Hippocampal formation (tissue), 2 donors: ENCODE measurements around the gene POLR2L.

ENCODE experiments used
- DNase-seq, 2 donors: peaks; one replicate each; lab custom pipeline; 2025; lab: John Stamatoyannopoulos, UW

POLR2L gene

GRCh38 chr11:826836-827145, 15.5 kb downstream of the POLR2L start:
- DNase-seq = no peak

- DNase-seq = no peak
Observed at GRCh38 chr11:826227-826621, 16.1 kb downstream of the POLR2L start.

GRCh38 chr11:825366-826226, 16.7 kb downstream of the POLR2L start:
- DNase-seq = no peak

- DNase-seq = no peak
Observed at GRCh38 chr11:824942-825341, 17.4 kb downstream of the POLR2L start.

- peak in 1 of 2 donors; percentile 48 for DNase-seq
Observed at GRCh38 chr11:824292-824880, 17.9 kb downstream of the POLR2L start.

- DNase-seq = no peak
Observed at GRCh38 chr11:823441-824291, 18.7 kb downstream of the POLR2L start.

GRCh38 chr11:821512-822371, 20.6 kb downstream of the POLR2L start:
- no peak for DNase-seq

GRCh38 chr11:820655-821511, 21.4 kb downstream of the POLR2L start:
- DNase-seq = peak in 1 of 2 donors; percentile 32

GRCh38 chr11:819943-820649, 22.2 kb downstream of the POLR2L start:
- DNase-seq = peak; percentile 16 to 40

GRCh38 chr11:819129-819931, 23.0 kb downstream of the POLR2L start:
- DNase-seq = peak; percentile 85 to 92

GRCh38 chr11:818396-819128, 23.8 kb downstream of the POLR2L start, which contains the start of gene PNPLA2:
Gene PNPLA2, plus strand, starts transcription at chr11:818914. Its CDS starts 805 bp downstream, at chr11:819719.
- DNase-seq = no peak

GRCh38 chr11:816433-816779, 25.9 kb downstream of the POLR2L start:
- DNase-seq = no peak

GRCh38 chr11:815675-816432, 26.5 kb downstream of the POLR2L start:
- no peak for DNase-seq

- no peak for DNase-seq
Observed at GRCh38 chr11:813456-814096, 28.8 kb downstream of the POLR2L start.

GRCh38 chr11:813072-813455, 29.3 kb downstream of the POLR2L start:
- no peak for DNase-seq

- DNase-seq = no peak
Observed at GRCh38 chr11:812390-812789, 29.9 kb downstream of the POLR2L start.
